ENCODE measurements around the gene C15orf40. TPM values are rescaled to one million over a fixed set of nuclear protein-coding genes. Genes with fewer than 3 reads are reported as not detected.

Gene C15orf40
- total RNA-seq, 1 experiment from 2014 or later = 20.6 TPM

- TF ChIP-seq, protein P1, sequence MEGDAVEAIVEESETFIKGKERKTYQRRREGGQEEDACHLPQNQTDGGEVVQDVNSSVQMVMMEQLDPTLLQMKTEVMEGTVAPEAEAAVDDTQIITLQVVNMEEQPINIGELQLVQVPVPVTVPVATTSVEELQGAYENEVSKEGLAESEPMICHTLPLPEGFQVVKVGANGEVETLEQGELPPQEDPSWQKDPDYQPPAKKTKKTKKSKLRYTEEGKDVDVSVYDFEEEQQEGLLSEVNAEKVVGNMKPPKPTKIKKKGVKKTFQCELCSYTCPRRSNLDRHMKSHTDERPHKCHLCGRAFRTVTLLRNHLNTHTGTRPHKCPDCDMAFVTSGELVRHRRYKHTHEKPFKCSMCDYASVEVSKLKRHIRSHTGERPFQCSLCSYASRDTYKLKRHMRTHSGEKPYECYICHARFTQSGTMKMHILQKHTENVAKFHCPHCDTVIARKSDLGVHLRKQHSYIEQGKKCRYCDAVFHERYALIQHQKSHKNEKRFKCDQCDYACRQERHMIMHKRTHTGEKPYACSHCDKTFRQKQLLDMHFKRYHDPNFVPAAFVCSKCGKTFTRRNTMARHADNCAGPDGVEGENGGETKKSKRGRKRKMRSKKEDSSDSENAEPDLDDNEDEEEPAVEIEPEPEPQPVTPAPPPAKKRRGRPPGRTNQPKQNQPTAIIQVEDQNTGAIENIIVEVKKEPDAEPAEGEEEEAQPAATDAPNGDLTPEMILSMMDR (conservative IDR thresholded peaks at IDR 0.05; ENCODE audit: low read depth, low read length) = no peak
- no peak for TF ChIP-seq EZH2 (IDR thresholded peaks at IDR 0.05; ENCODE audit: borderline replicate concordance, low read depth, low read length, poor library complexity, severe bottlenecking)
- CTCF ChIA-PET = no interaction called here
- no TSS peak for BruUV-seq (replicated peaks)
- no peak overlapping the region for H3K4me3 ChIP-seq (ENCODE audit: low read depth, low read length, poor library complexity, severe bottlenecking)
- DNase-seq (ENCODE audit: low spot score) = no peak
- intact Hi-C loops (cut with micrococcal nuclease; ENCODE audit: unreplicated experiment) = no loop called here
- no peaks in the 10 kb centered on the region for H3K36me3 ChIP-seq (ENCODE audit: insufficient read depth, low read length, poor library complexity, severe bottlenecking)
- no peak overlapping the region for H3K27ac ChIP-seq (ENCODE audit: low read depth, low read length, poor library complexity, severe bottlenecking)
- no peaks in the 10 kb centered on the region for H3K27me3 ChIP-seq (replicated peaks; ENCODE audit: insufficient read depth, low read depth, low read length, poor library complexity)
- POLR2A ChIA-PET (ENCODE audit: low non-redundant PET) = interaction anchor here (0.5 kb wide), 1 partner anchor 124 kb away, joined by 4 read pairs; no protein-coding TSS in a partner anchor
- H3K9me3 ChIP-seq (ENCODE audit: low read depth, low read length, poor library complexity, severe bottlenecking) = no peaks in the 10 kb centered on the region
- H3K4me1 ChIP-seq (ENCODE audit: insufficient read depth, low read length, poor library complexity, severe bottlenecking) = no peaks in the 10 kb centered on the region
Observed at GRCh38 chr15:82971218-82971984, 40.0 kb downstream of the C15orf40 start.

- intact Hi-C loops (cut with micrococcal nuclease; ENCODE audit: unreplicated experiment) = no loop called here
- TF ChIP-seq, protein P1 (conservative IDR thresholded peaks at IDR 0.05; ENCODE audit: low read depth, low read length) = no peak
- no peak for TF ChIP-seq EZH2 (IDR thresholded peaks at IDR 0.05; ENCODE audit: borderline replicate concordance, low read depth, low read length, poor library complexity, severe bottlenecking)
- no peak overlapping the region for H3K4me3 ChIP-seq (ENCODE audit: low read depth, low read length, poor library complexity, severe bottlenecking)
- DNase-seq (ENCODE audit: low spot score) = no peak
- BruUV-seq (replicated peaks) = no TSS peak
- ChIA-PET POLR2A (ENCODE audit: low non-redundant PET) (no interaction called here), CTCF (no interaction called here)
- H3K4me1 ChIP-seq (ENCODE audit: insufficient read depth, low read length, poor library complexity, severe bottlenecking) = no peaks in the 10 kb centered on the region
- no peaks in the 10 kb centered on the region for H3K9me3 ChIP-seq (ENCODE audit: low read depth, low read length, poor library complexity, severe bottlenecking)
- H3K36me3 ChIP-seq (ENCODE audit: insufficient read depth, low read length, poor library complexity, severe bottlenecking) = no peaks in the 10 kb centered on the region
- no peaks in the 10 kb centered on the region for H3K27me3 ChIP-seq (replicated peaks; ENCODE audit: insufficient read depth, low read depth, low read length, poor library complexity)
- H3K27ac ChIP-seq (ENCODE audit: low read depth, low read length, poor library complexity, severe bottlenecking) = no peak overlapping the region
Observed at GRCh38 chr15:82970696-82971095, 40.7 kb downstream of the C15orf40 start.

GRCh38 chr15:82970078-82970686 is 41.3 kb downstream of the C15orf40 start:
- CTCF ChIA-PET = no interaction called here
- H3K4me1 ChIP-seq (ENCODE audit: insufficient read depth, low read length, poor library complexity, severe bottlenecking) = no peaks in the 10 kb centered on the region
- no peak overlapping the region for H3K27ac ChIP-seq (ENCODE audit: low read depth, low read length, poor library complexity, severe bottlenecking)
- DNase-seq (ENCODE audit: low spot score) = no peak
- no peaks in the 10 kb centered on the region for H3K9me3 ChIP-seq (ENCODE audit: low read depth, low read length, poor library complexity, severe bottlenecking)
- intact Hi-C loops (cut with micrococcal nuclease; ENCODE audit: unreplicated experiment) = no loop called here
- TF ChIP-seq, protein P1 (conservative IDR thresholded peaks at IDR 0.05; ENCODE audit: low read depth, low read length) = no peak
- TF ChIP-seq EZH2 (IDR thresholded peaks at IDR 0.05; ENCODE audit: borderline replicate concordance, low read depth, low read length, poor library complexity, severe bottlenecking) = no peak
- H3K4me3 ChIP-seq (ENCODE audit: low read depth, low read length, poor library complexity, severe bottlenecking) = no peak overlapping the region
- BruUV-seq (replicated peaks) = no TSS peak
- H3K27me3 ChIP-seq (replicated peaks; ENCODE audit: insufficient read depth, low read depth, low read length, poor library complexity) = no peaks in the 10 kb centered on the region
- H3K36me3 ChIP-seq (ENCODE audit: insufficient read depth, low read length, poor library complexity, severe bottlenecking) = no peaks in the 10 kb centered on the region
- POLR2A ChIA-PET (ENCODE audit: low non-redundant PET) = no interaction called here

Data from A673 (cell line).